ENCODE measurements around the gene PRAMEF17.
"Not testable (repeated sequence)": the region's sequence is repeated elsewhere in the genome, so short reads cannot be mapped to it uniquely, and the experiment has no call there.

PRAMEF17 gene

GRCh38 chr1:13407811-13408210, 18.4 kb downstream of the PRAMEF17 start:
- no peak overlapping the region for H3K4me3 ChIP-seq
- H3K27ac ChIP-seq: no peak overlapping the region
- no peak for DNase-seq (ENCODE audit: low read depth, low spot score)
- no peaks in the 10 kb centered on the region for H3K36me3 ChIP-seq (ENCODE audit: insufficient read depth, low read length)
- no peak for TF ChIP-seq POLR2AphosphoS5 (IDR thresholded peaks at IDR 0.05; ENCODE audit: borderline replicate concordance, low read depth, low read length)
- TF ChIP-seq EZH2 (IDR thresholded peaks at IDR 0.05): no peak
- TF ChIP-seq FOXP2 (optimal IDR thresholded peaks at IDR 0.05; ENCODE audit: control extremely low read depth, extremely low read length, insufficient read depth): no peak
- H3K9me3 ChIP-seq (ENCODE audit: low read depth, low read length): no peaks in the 10 kb centered on the region
- H3K9ac ChIP-seq (ENCODE audit: insufficient read length): no peak overlapping the region

GRCh38 chr1:13410150-13410549, 20.7 kb downstream of the PRAMEF17 start, which contains the start of gene PRAMEF20:
PRAMEF20 (plus strand) TSS chr1:13410450; CDS start chr1:13416355, 5,905 bp downstream.
- not testable (repeated sequence) for H3K9me3 ChIP-seq (ENCODE audit: low read depth, low read length); H3K27ac ChIP-seq; H3K9ac ChIP-seq (ENCODE audit: insufficient read length); H3K36me3 ChIP-seq (ENCODE audit: insufficient read depth, low read length); DNase-seq (ENCODE audit: low read depth, low spot score); H3K4me3 ChIP-seq

DNA sequence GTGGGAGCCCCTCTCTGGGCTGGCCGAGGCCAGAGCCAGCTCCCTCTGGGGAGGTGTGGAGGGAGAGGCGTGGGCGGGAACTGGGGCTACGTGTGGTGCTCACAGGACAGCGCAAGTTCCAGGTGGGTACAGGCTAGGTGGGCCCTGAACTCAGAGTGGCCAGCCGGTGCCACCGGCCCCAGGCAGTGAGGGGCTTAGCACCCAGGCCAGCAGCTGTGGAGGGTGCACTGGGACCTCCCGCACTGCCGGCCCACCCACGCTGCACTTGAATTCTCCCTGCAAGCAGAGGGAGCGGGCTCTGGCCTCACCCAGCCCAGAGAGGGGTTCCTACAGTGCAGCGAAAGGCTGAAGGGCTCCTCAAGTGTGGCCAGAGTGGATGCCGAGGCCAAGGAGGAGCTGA, 41.1 kb downstream of the PRAMEF17 start:
- no peak for DNase-seq (ENCODE audit: low read depth, low spot score)
- Histone ChIP-seq H3K36me3 (ENCODE audit: insufficient read depth, low read length) (no peaks in the 10 kb centered on the region), H3K4me3 (no peak overlapping the region), H3K9me3 (ENCODE audit: low read depth, low read length) (no peaks in the 10 kb centered on the region), H3K9ac (ENCODE audit: insufficient read length) (no peak overlapping the region), H3K27ac (no peak overlapping the region)
- TF ChIP-seq POLR2AphosphoS5 (IDR thresholded peaks at IDR 0.05; ENCODE audit: borderline replicate concordance, low read depth, low read length) (no peak), EZH2 (IDR thresholded peaks at IDR 0.05) (no peak), FOXP2 (optimal IDR thresholded peaks at IDR 0.05; ENCODE audit: control extremely low read depth, extremely low read length, insufficient read depth) (no peak)

- Histone ChIP-seq H3K9me3 (ENCODE audit: low read depth, low read length) (no peaks in the 10 kb centered on the region), H3K9ac (ENCODE audit: insufficient read length) (no peak overlapping the region)
These were observed 42.8 kb downstream of the PRAMEF17 start for GRCh38 chr1:13432251-13432650.

GRCh38 chr1:13433694-13434358, 44.4 kb downstream of the PRAMEF17 start:
- H3K4me3 ChIP-seq; H3K36me3 ChIP-seq (ENCODE audit: insufficient read depth, low read length); DNase-seq (ENCODE audit: low read depth, low spot score); H3K9ac ChIP-seq (ENCODE audit: insufficient read length); H3K27ac ChIP-seq; H3K9me3 ChIP-seq (ENCODE audit: low read depth, low read length): not testable (repeated sequence)

More at GRCh38 chr1:13432251-13432650, 42.8 kb downstream of the PRAMEF17 start:
- TF ChIP-seq FOXP2 (optimal IDR thresholded peaks at IDR 0.05; ENCODE audit: control extremely low read depth, extremely low read length, insufficient read depth) (no peak), POLR2AphosphoS5 (IDR thresholded peaks at IDR 0.05; ENCODE audit: borderline replicate concordance, low read depth, low read length) (no peak), EZH2 (IDR thresholded peaks at IDR 0.05) (no peak)
- no peak overlapping the region for H3K4me3 ChIP-seq
- DNase-seq (ENCODE audit: low read depth, low spot score): no peak
- H3K36me3 ChIP-seq (ENCODE audit: insufficient read depth, low read length): no peaks in the 10 kb centered on the region
- H3K27ac ChIP-seq: no peak overlapping the region

GRCh38 chr1:13435458-13435857, 46.0 kb downstream of the PRAMEF17 start:
- no peak for DNase-seq (ENCODE audit: low read depth, low spot score)
- Histone ChIP-seq H3K27ac (no peak overlapping the region), H3K9me3 (ENCODE audit: low read depth, low read length) (no peaks in the 10 kb centered on the region), H3K4me3 (no peak overlapping the region), H3K36me3 (ENCODE audit: insufficient read depth, low read length) (no peaks in the 10 kb centered on the region), H3K9ac (ENCODE audit: insufficient read length) (no peak overlapping the region)
- TF ChIP-seq POLR2AphosphoS5 (IDR thresholded peaks at IDR 0.05; ENCODE audit: borderline replicate concordance, low read depth, low read length) (no peak), EZH2 (IDR thresholded peaks at IDR 0.05) (no peak), FOXP2 (optimal IDR thresholded peaks at IDR 0.05; ENCODE audit: control extremely low read depth, extremely low read length, insufficient read depth) (no peak)

DNA sequence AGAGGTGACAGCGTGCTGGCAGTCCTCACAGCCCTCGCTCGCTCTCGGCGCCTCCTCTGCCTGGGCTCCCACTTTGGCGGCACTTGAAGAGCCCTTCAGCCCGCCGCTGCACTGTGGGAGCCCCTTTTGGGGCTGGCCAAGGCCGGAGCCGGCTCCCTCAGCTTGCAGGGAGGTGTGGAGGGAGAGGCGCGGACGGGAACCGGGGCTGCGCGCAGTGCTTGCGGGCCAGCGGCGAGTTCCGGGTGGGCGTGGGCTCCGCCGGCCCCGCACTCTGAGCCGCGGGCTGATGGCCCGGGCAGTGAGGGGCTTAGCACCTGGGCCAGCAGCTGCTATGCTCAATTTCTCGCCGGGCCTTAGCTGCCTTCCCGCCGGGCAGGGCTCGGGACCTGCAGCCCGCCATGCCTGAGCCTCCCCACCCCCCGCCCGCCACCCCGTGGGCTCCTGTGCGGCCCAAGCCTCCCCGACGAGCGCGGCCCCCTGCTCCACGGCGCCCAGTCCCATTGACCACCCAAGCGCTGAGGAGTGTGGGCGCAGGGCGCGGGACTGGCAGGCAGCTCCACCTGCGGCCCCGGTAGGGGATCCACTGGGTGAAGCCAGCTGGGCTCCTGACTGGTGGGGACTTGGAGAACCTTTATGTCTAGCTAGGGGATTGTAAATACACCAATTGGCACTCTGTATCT, 49.8 kb downstream of the PRAMEF17 start:
- not testable (repeated sequence) for H3K27ac ChIP-seq; H3K36me3 ChIP-seq (ENCODE audit: insufficient read depth, low read length); H3K9ac ChIP-seq (ENCODE audit: insufficient read length); H3K4me3 ChIP-seq; H3K9me3 ChIP-seq (ENCODE audit: low read depth, low read length); DNase-seq (ENCODE audit: low read depth, low spot score)

All from SK-N-MC (cell line).